Measurements from ENCODE around the gene GNAS.
"Not testable (repeated sequence)": the region's sequence is repeated elsewhere in the genome, so short reads cannot be mapped to it uniquely, and the experiment has no call there.

Gene GNAS

GRCh38 chr20:58942549-58942948 is 90.0 kb downstream of the GNAS start:
- no peak for DNase-seq
- in situ Hi-C loops (cut with HindIII; ENCODE audit: low pct_ligation_motif_present, low pct_unique_long_range_greater_than_20kb, low sequenced_read_pairs): no loop called here

GRCh38 chr20:58944610-58945009 is 92.1 kb downstream of the GNAS start:
- in situ Hi-C loops (cut with HindIII; ENCODE audit: low pct_ligation_motif_present, low pct_unique_long_range_greater_than_20kb, low sequenced_read_pairs): no loop called here
- no peak for DNase-seq

GRCh38 chr20:58945965-58946631 is 93.6 kb downstream of the GNAS start:
- in situ Hi-C loops (cut with HindIII; ENCODE audit: low pct_ligation_motif_present, low pct_unique_long_range_greater_than_20kb, low sequenced_read_pairs): no loop called here
- no peak for DNase-seq

GRCh38 chr20:58947797-58948388 is 95.4 kb downstream of the GNAS start:
- DNase-seq; in situ Hi-C loops (cut with HindIII; ENCODE audit: low pct_ligation_motif_present, low pct_unique_long_range_greater_than_20kb, low sequenced_read_pairs): not testable (repeated sequence)

- in situ Hi-C loops (cut with HindIII; ENCODE audit: low pct_ligation_motif_present, low pct_unique_long_range_greater_than_20kb, low sequenced_read_pairs): no loop called here
Observed at GRCh38 chr20:58950603-58951002, 98.1 kb downstream of the GNAS start.

GRCh38 chr20:58953050-58953449 is 100.5 kb downstream of the GNAS start:
- in situ Hi-C loops (cut with HindIII; ENCODE audit: low pct_ligation_motif_present, low pct_unique_long_range_greater_than_20kb, low sequenced_read_pairs): no loop called here
- DNase-seq: no peak

More at GRCh38 chr20:58950603-58951002, 98.1 kb downstream of the GNAS start:
- DNase-seq: no peak

- DNase-seq: no peak
- in situ Hi-C loops (cut with HindIII; ENCODE audit: low pct_ligation_motif_present, low pct_unique_long_range_greater_than_20kb, low sequenced_read_pairs): no loop called here
Observed at GRCh38 chr20:58956078-58956477, 103.6 kb downstream of the GNAS start.

GRCh38 chr20:58959652-58960051 is 107.1 kb downstream of the GNAS start:
- in situ Hi-C loops (cut with HindIII; ENCODE audit: low pct_ligation_motif_present, low pct_unique_long_range_greater_than_20kb, low sequenced_read_pairs): no loop called here
- no peak for DNase-seq

Measured in ACHN (cell line).